ENCODE measurements around the gene EYA2.

- TF ChIP-seq CTCF (conservative IDR thresholded peaks at IDR 0.05; ENCODE audit: low read depth, low read length), result no peak
- TF ChIP-seq EZH2 (IDR thresholded peaks at IDR 0.05; ENCODE audit: borderline replicate concordance, low read depth, low read length, poor library complexity, severe bottlenecking), result no peak
Measured at GRCh38 chr20:47133809-47134456, 239.3 kb downstream of the EYA2 start.

Measured in A673 (cell line).